ENCODE results near the gene HELB. TPM values are rescaled to one million over a fixed set of nuclear protein-coding genes. Genes with fewer than 3 reads are reported as not detected.

The HELB gene
- total RNA-seq: 1.3 TPM in 2 replicates

GRCh38 chr12:66301944-66302826 is at the start of gene HELB:
HELB (plus strand) TSS chr12:66302493; CDS start chr12:66302604, 111 bp downstream.

Other genes starting within 250 kb of the HELB start
- gene LLPH, start 171.7 kb upstream of the HELB start, total RNA-seq: 3.5 and 4.0 TPM in 2 replicates
- gene TMBIM4, start 132.5 kb upstream of the HELB start, total RNA-seq: 45.4 and 46.2 TPM in 2 replicates
- 5.6 and 9.4 TPM in 2 replicates for gene IRAK3, start 113.3 kb upstream of the HELB start, total RNA-seq